Measurements from ENCODE around the gene ANO1.

The ANO1 gene

DNA sequence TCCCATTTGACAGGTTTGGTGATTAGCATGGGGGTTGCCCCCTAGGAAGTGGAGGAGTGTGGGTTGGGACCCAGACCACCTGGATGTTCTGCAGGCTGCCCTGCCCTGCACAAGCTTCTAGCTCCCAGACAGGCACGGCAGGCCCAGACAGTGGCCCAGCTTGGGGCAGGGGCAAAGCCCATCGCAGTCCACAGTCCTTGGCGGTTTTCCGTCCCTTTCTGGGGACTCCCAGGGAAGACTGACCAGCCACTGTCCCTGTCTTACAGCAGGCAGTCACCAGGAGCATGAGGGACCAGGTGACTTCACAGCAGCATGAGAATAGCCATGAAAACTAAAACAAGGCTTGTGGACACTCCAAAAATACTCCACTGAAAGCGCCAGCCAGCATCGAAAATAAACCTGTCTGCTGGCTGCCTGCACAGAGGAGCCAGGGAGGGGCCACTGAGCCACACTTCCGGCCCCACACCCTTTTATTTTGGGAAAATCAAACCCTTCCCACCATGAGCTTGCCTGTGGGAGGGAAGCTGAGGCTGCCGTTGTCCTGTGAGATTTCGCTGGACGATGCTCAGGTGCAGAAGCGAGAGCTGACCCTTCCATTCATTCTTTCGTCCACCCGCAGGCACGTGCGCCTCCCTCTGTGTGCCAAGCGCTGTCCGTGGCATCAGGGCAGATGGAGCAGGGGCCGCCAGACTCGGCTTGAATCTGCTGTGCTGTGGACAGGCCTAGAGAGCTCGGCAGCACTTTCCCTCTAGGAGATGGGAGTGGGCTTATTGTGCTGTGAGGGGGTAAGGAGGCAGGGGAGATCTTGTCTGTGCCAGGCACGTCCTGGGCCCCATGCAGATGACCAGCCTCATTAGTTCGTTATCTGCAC lies 153.0 kb downstream of the ANO1 start:
- no peaks in the 10 kb centered on the region for H3K9me2 ChIP-seq (replicated peaks; ENCODE audit: control insufficient read depth, low read length)

DNA sequence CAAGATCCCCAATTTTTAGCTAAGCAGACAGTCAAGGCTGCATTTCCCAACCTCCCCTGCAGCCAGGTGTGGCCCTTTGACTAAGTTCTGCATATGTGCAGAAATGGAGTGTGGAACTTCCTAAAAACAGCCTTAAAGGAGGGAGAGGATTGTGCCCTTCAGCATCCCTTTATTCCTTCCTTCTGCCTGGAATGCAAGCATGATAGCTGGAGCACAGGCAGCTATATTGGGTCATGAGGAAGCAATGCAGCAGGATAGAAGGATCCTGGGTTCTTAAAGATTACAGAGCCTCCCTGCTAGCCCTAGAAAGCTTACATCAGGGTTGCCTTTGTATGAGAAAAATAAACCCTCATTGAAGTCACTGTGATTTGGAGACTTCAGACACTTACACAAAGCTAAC lies 154.9 kb downstream of the ANO1 start:
- no peak for TF ChIP-seq EZH2phosphoT487 (IDR thresholded peaks at IDR 0.05; ENCODE audit: borderline replicate concordance, low read length)
- TF ChIP-seq, protein P1, sequence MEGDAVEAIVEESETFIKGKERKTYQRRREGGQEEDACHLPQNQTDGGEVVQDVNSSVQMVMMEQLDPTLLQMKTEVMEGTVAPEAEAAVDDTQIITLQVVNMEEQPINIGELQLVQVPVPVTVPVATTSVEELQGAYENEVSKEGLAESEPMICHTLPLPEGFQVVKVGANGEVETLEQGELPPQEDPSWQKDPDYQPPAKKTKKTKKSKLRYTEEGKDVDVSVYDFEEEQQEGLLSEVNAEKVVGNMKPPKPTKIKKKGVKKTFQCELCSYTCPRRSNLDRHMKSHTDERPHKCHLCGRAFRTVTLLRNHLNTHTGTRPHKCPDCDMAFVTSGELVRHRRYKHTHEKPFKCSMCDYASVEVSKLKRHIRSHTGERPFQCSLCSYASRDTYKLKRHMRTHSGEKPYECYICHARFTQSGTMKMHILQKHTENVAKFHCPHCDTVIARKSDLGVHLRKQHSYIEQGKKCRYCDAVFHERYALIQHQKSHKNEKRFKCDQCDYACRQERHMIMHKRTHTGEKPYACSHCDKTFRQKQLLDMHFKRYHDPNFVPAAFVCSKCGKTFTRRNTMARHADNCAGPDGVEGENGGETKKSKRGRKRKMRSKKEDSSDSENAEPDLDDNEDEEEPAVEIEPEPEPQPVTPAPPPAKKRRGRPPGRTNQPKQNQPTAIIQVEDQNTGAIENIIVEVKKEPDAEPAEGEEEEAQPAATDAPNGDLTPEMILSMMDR (IDR thresholded peaks at IDR 0.05; ENCODE audit: low read depth, low read length, poor library complexity, severe bottlenecking), result no peak
- Histone ChIP-seq H3K27me3 (ENCODE audit: control insufficient read depth, low read length) (peaks cover 5% of the 10 kb centered on the region; the same call in 1 of the 2 replicates), H3K4me2 (ENCODE audit: low read length) (no peak overlapping the region), H3K9me2 (replicated peaks; ENCODE audit: control insufficient read depth, low read length) (no peaks in the 10 kb centered on the region), H3K27ac (ENCODE audit: low read depth, low read length) (no peak overlapping the region), H3K9me3 (ENCODE audit: control insufficient read depth, insufficient read depth, low read length) (no peaks in the 10 kb centered on the region), H3K4me1 (ENCODE audit: control insufficient read depth, low read length) (no peaks in the 10 kb centered on the region), H4K20me1 (ENCODE audit: control insufficient read depth, insufficient read depth, low read depth, low read length) (no peaks in the 10 kb centered on the region), H3K79me2 (ENCODE audit: control insufficient read depth, low read length) (no peaks in the 10 kb centered on the region), H3F3A (ENCODE audit: control insufficient read depth, insufficient read depth) (no peaks in the 10 kb centered on the region), H3K4me3 (ENCODE audit: low read length) (no peak overlapping the region), H3K36me3 (ENCODE audit: control insufficient read depth, low read length) (no peaks in the 10 kb centered on the region)

More for the DNA sequence above, 153.0 kb downstream of the ANO1 start:
- no peaks in the 10 kb centered on the region for H3K79me2 ChIP-seq (ENCODE audit: control insufficient read depth, low read length)
- H4K20me1 ChIP-seq (ENCODE audit: control insufficient read depth, insufficient read depth, low read depth, low read length), result no peaks in the 10 kb centered on the region
- H3K36me3 ChIP-seq (ENCODE audit: control insufficient read depth, low read length), result no peaks in the 10 kb centered on the region
- no peak for TF ChIP-seq EZH2phosphoT487 (IDR thresholded peaks at IDR 0.05; ENCODE audit: borderline replicate concordance, low read length)
- TF ChIP-seq, protein P1 (IDR thresholded peaks at IDR 0.05; ENCODE audit: low read depth, low read length, poor library complexity, severe bottlenecking), result no peak
- no peak overlapping the region for H3K27ac ChIP-seq (ENCODE audit: low read depth, low read length)
- no peak overlapping the region for H3K4me2 ChIP-seq (ENCODE audit: low read length)
- H3K4me3 ChIP-seq (ENCODE audit: low read length), result no peak overlapping the region
- peaks cover 9% of the 10 kb centered on the region for H3K27me3 ChIP-seq (ENCODE audit: control insufficient read depth, low read length)
- no peaks in the 10 kb centered on the region for H3F3A ChIP-seq (ENCODE audit: control insufficient read depth, insufficient read depth)
- H3K4me1 ChIP-seq (ENCODE audit: control insufficient read depth, low read length), result no peaks in the 10 kb centered on the region
- no peaks in the 10 kb centered on the region for H3K9me3 ChIP-seq (ENCODE audit: control insufficient read depth, insufficient read depth, low read length)

DNA sequence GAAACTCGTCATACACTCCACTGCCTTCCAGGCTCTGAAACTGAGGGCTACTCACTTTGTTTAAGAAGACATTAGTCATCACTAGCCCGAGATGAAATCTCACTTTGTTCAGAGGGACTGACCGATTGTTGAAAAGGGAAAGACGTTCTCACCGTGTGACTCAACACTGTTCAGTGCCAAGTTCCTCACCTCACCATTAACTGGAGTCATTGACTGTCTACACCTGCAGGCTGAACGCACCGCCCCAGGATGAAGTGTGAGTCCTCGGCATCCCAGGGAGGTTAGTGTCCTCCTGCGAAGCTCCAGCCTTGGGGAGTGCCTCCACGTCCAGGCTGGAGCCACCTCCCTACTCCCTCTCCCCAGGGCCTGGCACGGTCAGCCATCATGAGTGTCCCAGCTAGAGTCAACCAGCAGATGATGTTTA lies 155.4 kb downstream of the ANO1 start:
- no peaks in the 10 kb centered on the region for H3K9me2 ChIP-seq (replicated peaks; ENCODE audit: control insufficient read depth, low read length)
- no peaks in the 10 kb centered on the region for H3F3A ChIP-seq (ENCODE audit: control insufficient read depth, insufficient read depth)
- H3K27ac ChIP-seq (ENCODE audit: low read depth, low read length), result no peak overlapping the region
- no peaks in the 10 kb centered on the region for H3K9me3 ChIP-seq (ENCODE audit: control insufficient read depth, insufficient read depth, low read length)
- H4K20me1 ChIP-seq (ENCODE audit: control insufficient read depth, insufficient read depth, low read depth, low read length), result no peaks in the 10 kb centered on the region
- no peaks in the 10 kb centered on the region for H3K4me1 ChIP-seq (ENCODE audit: control insufficient read depth, low read length)
- no peaks in the 10 kb centered on the region for H3K79me2 ChIP-seq (ENCODE audit: control insufficient read depth, low read length)
- no peak overlapping the region for H3K4me3 ChIP-seq (ENCODE audit: low read length)
- TF ChIP-seq, protein P1 (IDR thresholded peaks at IDR 0.05; ENCODE audit: low read depth, low read length, poor library complexity, severe bottlenecking), result no peak
- no peak for TF ChIP-seq EZH2phosphoT487 (IDR thresholded peaks at IDR 0.05; ENCODE audit: borderline replicate concordance, low read length)
- H3K27me3 ChIP-seq (ENCODE audit: control insufficient read depth, low read length), result peaks cover 5% of the 10 kb centered on the region; the same call in 1 of the 2 replicates
- no peak overlapping the region for H3K4me2 ChIP-seq (ENCODE audit: low read length)
- no peaks in the 10 kb centered on the region for H3K36me3 ChIP-seq (ENCODE audit: control insufficient read depth, low read length)
